Left ventricle myocardium inferior (tissue), 1 donor: ENCODE results near the gene ST3GAL3. TPM values are rescaled to one million over a fixed set of nuclear protein-coding genes. Genes with fewer than 3 reads are reported as not detected.

ENCODE experiments used
- DNase-seq: peaks from one replicate; pipeline ENCODE4 v3.0.0-alpha.2; 2020
- H3K27ac ChIP-seq: fragments of 200-600 bp; replicated peaks from 2 replicates; pipeline ENCODE4 v1.8.0; 2021
- H3K27me3 ChIP-seq: fragments of 200-600 bp; 2 replicates; pipeline ENCODE4 v1.8.0; 2021; ENCODE audit warnings: low read depth
- H3K36me3 ChIP-seq: fragments of 200-600 bp; 2 replicates; pipeline ENCODE4 v1.8.0; 2021
- H3K4me1 ChIP-seq: fragments of 200-600 bp; 2 replicates; pipeline ENCODE4 v1.8.0; 2021
- H3K4me3 ChIP-seq: fragments of 200-600 bp; 2 replicates; pipeline ENCODE4 v1.8.0; 2021; ENCODE audit warnings: mild to moderate bottlenecking, moderate library complexity
- H3K9me3 ChIP-seq: fragments of 200-600 bp; replicated peaks from 2 replicates; pipeline ENCODE4 v1.8.0; 2021
- intact Hi-C: fragments of 100-400 bp; cut with micrococcal nuclease; formaldehyde crosslinking; loops from one replicate; pipeline ENCODE4 v1.11.0; 2022
- total RNA-seq: library from RNA; stranded (reverse); fragmentation: NEBNext Ultra II Directional; extraction: Animal tissue kit (Norgen Biotek cat#: 25700); gene quantifications from one replicate; pipeline ENCODE4 v1.2.1, GENCODE V29; 2021
- TF ChIP-seq, protein P1 (sequence below): fragments of 200-600 bp; IDR thresholded peaks from 2 replicates; pipeline ENCODE4 v1.8.0; 2021; ENCODE audit warnings: antibody characterized with exemption, mild to moderate bottlenecking, borderline replicate concordance
- donor health status: DM: no; HTN: yes; CAD: no; lungs with severe emphysema.

The ST3GAL3 gene
- total RNA-seq, 1 donor from 2014 or later, result 29.9 TPM

DNA sequence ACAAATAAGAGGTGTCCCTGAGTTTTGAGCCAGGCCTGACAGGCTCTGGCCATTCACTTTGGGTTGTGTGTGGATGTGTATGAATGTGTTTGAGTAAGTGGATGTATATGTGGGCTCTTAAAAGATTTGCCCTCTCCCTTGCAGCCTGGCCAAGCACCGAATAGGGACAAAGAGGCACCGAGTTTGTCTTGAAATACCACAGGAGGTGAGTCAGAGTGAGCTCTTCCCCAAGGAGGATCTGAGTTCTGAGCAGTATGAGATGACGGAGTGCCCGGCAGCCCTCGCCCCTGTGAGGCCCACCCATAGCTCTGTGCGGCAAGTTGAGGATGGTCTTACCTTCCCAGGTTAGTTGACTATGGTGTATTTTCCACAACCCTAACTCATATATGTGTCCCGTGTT, 38.4 kb upstream of the ST3GAL3 start:
- TF ChIP-seq, protein P1, sequence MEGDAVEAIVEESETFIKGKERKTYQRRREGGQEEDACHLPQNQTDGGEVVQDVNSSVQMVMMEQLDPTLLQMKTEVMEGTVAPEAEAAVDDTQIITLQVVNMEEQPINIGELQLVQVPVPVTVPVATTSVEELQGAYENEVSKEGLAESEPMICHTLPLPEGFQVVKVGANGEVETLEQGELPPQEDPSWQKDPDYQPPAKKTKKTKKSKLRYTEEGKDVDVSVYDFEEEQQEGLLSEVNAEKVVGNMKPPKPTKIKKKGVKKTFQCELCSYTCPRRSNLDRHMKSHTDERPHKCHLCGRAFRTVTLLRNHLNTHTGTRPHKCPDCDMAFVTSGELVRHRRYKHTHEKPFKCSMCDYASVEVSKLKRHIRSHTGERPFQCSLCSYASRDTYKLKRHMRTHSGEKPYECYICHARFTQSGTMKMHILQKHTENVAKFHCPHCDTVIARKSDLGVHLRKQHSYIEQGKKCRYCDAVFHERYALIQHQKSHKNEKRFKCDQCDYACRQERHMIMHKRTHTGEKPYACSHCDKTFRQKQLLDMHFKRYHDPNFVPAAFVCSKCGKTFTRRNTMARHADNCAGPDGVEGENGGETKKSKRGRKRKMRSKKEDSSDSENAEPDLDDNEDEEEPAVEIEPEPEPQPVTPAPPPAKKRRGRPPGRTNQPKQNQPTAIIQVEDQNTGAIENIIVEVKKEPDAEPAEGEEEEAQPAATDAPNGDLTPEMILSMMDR, result no peak
- DNase-seq, result no peak
- Histone ChIP-seq H3K9me3 (no peaks in the 10 kb centered on the region), H3K36me3 (peaks cover 99% of the 10 kb centered on the region), H3K27ac (no peak overlapping the region), H3K27me3 (no peaks in the 10 kb centered on the region), H3K4me3 (no peak overlapping the region), H3K4me1 (peaks cover 14% of the 10 kb centered on the region)
- intact Hi-C loops, result no loop called here

DNA sequence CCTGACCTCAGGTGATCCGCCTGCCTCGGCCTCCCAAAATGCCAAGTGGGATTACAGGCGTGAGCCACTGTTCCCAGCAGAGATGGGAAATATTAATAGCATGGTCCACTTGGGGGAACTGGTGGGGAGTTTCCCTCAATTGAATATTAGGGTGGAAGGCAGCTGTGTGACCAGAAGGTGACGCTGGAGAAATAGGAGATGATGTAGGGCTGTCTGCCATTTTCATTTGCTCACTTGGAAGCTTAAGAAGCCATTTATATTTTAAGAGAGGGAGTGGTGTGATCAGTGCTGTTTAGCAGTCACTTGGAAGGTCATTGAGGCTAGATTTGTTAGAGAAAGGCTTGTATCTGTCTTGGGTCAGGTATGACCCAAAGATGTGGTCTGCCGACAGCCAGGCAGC, 37.5 kb upstream of the ST3GAL3 start:
- TF ChIP-seq, protein P1, result no peak
- Histone ChIP-seq H3K27ac (no peak overlapping the region), H3K4me3 (no peak overlapping the region), H3K36me3 (peaks cover 98% of the 10 kb centered on the region), H3K27me3 (no peaks in the 10 kb centered on the region), H3K9me3 (no peaks in the 10 kb centered on the region), H3K4me1 (peaks cover 14% of the 10 kb centered on the region)
- no peak for DNase-seq
- intact Hi-C loops, result no loop called here

DNA sequence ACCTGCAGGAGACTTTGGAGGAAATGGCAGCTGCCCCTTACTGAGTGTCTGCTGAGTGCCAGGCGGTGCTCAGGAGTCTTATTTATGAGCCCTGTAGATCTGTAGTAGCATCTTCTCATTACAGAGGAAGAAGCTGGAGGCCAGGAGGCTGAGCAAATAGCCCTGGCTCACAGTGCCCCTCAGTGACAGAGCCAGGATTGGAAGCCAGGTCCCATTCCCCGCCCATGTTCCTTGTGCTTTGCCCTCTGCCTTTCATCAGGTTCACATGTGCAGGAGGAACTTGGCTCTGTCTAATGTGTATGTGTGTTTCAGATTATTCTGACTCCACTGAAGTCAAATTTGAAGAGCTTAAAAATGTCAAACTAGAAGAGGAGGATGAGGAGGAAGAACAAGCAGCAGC, 36.1 kb upstream of the ST3GAL3 start:
- TF ChIP-seq, protein P1, result no peak
- peaks cover 98% of the 10 kb centered on the region for H3K36me3 ChIP-seq
- H3K4me3 ChIP-seq, result no peak overlapping the region
- no peaks in the 10 kb centered on the region for H3K9me3 ChIP-seq
- peak; percentile 20 for DNase-seq
- H3K27me3 ChIP-seq, result no peaks in the 10 kb centered on the region
- intact Hi-C loops, result no loop called here
- peak overlapping the region; percentile 30 for H3K27ac ChIP-seq
- H3K4me1 ChIP-seq, result peaks cover 14% of the 10 kb centered on the region

DNA sequence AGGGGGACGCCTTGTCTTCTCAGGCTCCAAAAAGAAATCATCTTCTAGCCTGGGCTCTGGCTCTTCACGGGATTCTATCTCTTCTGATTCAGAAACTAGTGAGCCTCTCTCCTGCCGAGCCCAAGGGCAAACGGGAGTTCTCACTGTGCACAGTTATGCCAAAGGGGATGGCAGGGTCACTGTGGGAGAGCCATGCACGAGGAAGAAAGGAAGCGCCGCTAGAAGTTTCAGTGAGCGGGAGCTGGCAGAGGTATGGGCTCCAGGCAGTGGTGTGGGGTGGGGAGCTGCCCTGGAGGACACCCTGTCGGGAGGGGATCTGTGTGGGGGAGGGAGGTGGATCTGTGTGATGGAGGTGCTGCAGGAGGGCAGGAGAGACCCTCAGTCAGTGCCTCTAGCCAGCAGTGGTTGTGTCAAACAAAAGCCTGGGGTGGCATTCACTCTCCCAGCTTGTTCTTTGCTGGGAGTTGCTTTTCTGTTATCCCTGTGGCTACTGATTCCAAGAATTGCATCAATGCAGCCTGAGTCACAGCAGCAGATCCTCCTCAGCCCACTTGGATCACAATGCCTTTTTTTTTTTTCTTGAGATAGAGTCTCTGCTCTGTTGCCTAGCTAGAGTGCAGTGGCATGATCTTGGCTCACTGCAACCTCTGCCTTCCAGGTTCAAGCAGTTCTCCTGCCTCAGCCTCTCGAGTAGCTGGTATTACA, 35.6 kb upstream of the ST3GAL3 start:
- Histone ChIP-seq H3K27ac (peak overlapping the region; percentile 30), H3K4me1 (peaks cover 14% of the 10 kb centered on the region), H3K36me3 (peaks cover 97% of the 10 kb centered on the region), H3K9me3 (no peaks in the 10 kb centered on the region), H3K27me3 (no peaks in the 10 kb centered on the region), H3K4me3 (no peak overlapping the region)
- intact Hi-C loops, result no loop called here
- TF ChIP-seq, protein P1, result no peak
- DNase-seq, result no peak

DNA sequence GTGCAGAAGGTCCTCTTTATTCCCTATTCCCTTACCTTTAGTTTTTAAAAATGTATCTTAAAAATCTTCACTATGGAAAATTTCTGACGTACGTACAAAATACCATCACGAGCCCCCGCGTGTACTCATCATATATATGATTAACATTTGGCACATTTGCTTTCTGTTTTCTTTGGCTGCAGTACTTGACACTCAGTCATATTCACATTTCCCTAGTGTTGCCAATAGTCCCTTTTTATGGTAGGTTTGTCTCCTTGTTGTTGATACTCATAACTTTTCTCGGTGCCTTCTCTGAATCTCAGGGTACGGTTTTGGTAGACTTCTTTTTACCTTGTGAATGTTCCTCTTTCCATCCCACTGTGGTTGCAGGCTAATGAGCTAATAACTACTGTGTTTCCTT, 34.1 kb upstream of the ST3GAL3 start:
- peaks cover 14% of the 10 kb centered on the region for H3K4me1 ChIP-seq
- intact Hi-C loops, result no loop called here
- no peaks in the 10 kb centered on the region for H3K9me3 ChIP-seq
- no peak overlapping the region for H3K4me3 ChIP-seq
- TF ChIP-seq, protein P1, result no peak
- H3K36me3 ChIP-seq, result peaks cover 92% of the 10 kb centered on the region
- H3K27ac ChIP-seq, result no peak overlapping the region
- no peaks in the 10 kb centered on the region for H3K27me3 ChIP-seq
- no peak for DNase-seq
